ENCODE results near the gene ZSCAN5B.

DNA sequence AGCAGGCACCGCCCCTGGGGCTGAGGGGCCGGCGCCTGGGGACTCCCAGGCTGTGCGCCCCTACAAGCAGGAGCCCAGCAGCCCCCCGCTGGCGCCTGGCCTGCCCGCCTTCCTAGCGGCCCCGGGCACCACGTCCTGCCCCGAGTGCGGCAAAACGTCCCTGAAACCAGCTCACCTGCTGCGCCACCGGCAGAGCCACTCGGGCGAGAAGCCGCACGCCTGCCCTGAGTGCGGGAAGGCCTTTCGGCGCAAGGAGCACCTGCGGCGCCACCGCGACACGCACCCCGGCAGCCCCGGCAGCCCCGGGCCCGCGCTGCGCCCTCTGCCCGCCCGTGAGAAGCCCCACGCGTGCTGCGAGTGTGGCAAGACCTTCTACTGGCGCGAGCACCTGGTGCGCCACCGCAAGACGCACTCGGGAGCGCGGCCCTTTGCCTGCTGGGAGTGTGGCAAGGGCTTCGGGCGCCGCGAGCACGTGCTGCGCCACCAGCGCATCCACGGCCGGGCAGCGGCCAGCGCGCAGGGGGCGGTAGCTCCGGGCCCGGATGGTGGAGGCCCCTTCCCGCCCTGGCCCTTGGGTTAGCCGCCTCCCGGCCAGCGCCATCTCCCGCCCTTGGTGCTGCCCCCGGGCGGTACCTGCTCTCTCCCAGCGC lies 37.8 kb downstream of the ZSCAN5B start:
- TF ChIP-seq JUND (IDR thresholded peaks at IDR 0.05; ENCODE audit: low read length) = no peak
- TF ChIP-seq CHD2 (IDR thresholded peaks at IDR 0.05; ENCODE audit: low read length) = no peak
- no peak for TF ChIP-seq GABPA (IDR thresholded peaks at IDR 0.05; ENCODE audit: borderline replicate concordance, insufficient read depth, low read length)
- no peak for TF ChIP-seq RNF2 (IDR thresholded peaks at IDR 0.05; ENCODE audit: borderline replicate concordance, low read depth, low read length, missing control alignments, poor library complexity, severe bottlenecking)
- TF ChIP-seq, protein P1, sequence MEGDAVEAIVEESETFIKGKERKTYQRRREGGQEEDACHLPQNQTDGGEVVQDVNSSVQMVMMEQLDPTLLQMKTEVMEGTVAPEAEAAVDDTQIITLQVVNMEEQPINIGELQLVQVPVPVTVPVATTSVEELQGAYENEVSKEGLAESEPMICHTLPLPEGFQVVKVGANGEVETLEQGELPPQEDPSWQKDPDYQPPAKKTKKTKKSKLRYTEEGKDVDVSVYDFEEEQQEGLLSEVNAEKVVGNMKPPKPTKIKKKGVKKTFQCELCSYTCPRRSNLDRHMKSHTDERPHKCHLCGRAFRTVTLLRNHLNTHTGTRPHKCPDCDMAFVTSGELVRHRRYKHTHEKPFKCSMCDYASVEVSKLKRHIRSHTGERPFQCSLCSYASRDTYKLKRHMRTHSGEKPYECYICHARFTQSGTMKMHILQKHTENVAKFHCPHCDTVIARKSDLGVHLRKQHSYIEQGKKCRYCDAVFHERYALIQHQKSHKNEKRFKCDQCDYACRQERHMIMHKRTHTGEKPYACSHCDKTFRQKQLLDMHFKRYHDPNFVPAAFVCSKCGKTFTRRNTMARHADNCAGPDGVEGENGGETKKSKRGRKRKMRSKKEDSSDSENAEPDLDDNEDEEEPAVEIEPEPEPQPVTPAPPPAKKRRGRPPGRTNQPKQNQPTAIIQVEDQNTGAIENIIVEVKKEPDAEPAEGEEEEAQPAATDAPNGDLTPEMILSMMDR (IDR thresholded peaks at IDR 0.05; ENCODE audit: control extremely low read depth in 1 of 3, insufficient read depth in 1 of 3, low read depth in 1 of 3, low read length in 3 of 3) = no peak
- no peak for TF ChIP-seq KDM1A (IDR thresholded peaks at IDR 0.05; ENCODE audit: borderline replicate concordance, low read length)

All from H1 (cell line).